Thymus (tissue), 11 donors: ENCODE data around the gene CYBRD1. TPM values are rescaled to one million over a fixed set of nuclear protein-coding genes. Genes with fewer than 3 reads are reported as not detected.

Experiments
- DNase-seq, 9 donors: peaks; one replicate each; pipeline ENCODE4 v3.0.0-alpha.2; 2013; ENCODE audit warnings: low spot score in 9 of 9, low read depth in 6 of 9, missing footprints in 1 of 9
- H3K27ac ChIP-seq, 2 donors: one replicate each; pipeline ENCODE4 v1.5.1; 2013; ENCODE audit warnings: control low read depth in 1 of 2, low read depth in 1 of 2, low read length in 1 of 2, mild to moderate bottlenecking in 1 of 2, moderate library complexity in 1 of 2
- H3K27me3 ChIP-seq, 2 donors: one replicate each; pipeline ENCODE4 v1.5.1; 2013; ENCODE audit warnings: low read length in 1 of 2; ENCODE audit not compliant: control insufficient read depth in 2 of 2, insufficient read depth in 1 of 2
- H3K36me3 ChIP-seq, 2 donors: one replicate each; pipeline ENCODE4 v1.5.1; 2013; ENCODE audit warnings: low read length in 1 of 2, mild to moderate bottlenecking in 1 of 2, moderate library complexity in 1 of 2; ENCODE audit not compliant: control insufficient read depth in 2 of 2, insufficient read depth in 2 of 2
- H3K4me1 ChIP-seq, 2 donors: one replicate each; pipeline ENCODE4 v1.5.1; 2013; ENCODE audit warnings: low read length in 2 of 2; ENCODE audit not compliant: control insufficient read depth in 2 of 2, insufficient read depth in 2 of 2
- H3K4me3 ChIP-seq, 2 donors: one replicate each; pipeline ENCODE4 v1.5.1; 2013; ENCODE audit warnings: low read length in 2 of 2, control low read depth in 1 of 2, mild to moderate bottlenecking in 1 of 2
- H3K9me3 ChIP-seq, 2 donors: one replicate each; pipeline ENCODE4 v1.5.1; 2013; ENCODE audit warnings: low read length in 1 of 2, mild to moderate bottlenecking in 1 of 2; ENCODE audit not compliant: control insufficient read depth in 2 of 2, insufficient read depth in 1 of 2
- WGBS: extraction: QIAGEN DNeasy Blood & Tissue Kit; methylation state at CpG from one replicate; pipeline ENCODE4 v1.1.7; 2013; 5-methylcytosine and 5-hydroxymethylcytosine counted together
- polyA plus RNA-seq: library from polyadenylated mRNA; stranded (reverse); fragments of 200-250 nt; gene quantifications from one replicate; pipeline ENCODE4 v1.2.3, GENCODE V29; 2013
- total RNA-seq: library from RNA; stranded (reverse); fragments of 120-200 nt; gene quantifications from one replicate; pipeline ENCODE4 v1.2.4, GENCODE V29; 2013
- donor health status: healthy.

Gene CYBRD1
- total and polyA plus RNA-seq, 2 donors: 14.9 to 80.7 TPM

GRCh38 chr2:171574149-171574795, 52.0 kb downstream of the CYBRD1 start:
- Histone ChIP-seq H3K27me3 (no peaks in the 10 kb centered on the region), H3K27ac (no peak overlapping the region), H3K4me1 (no peaks in the 10 kb centered on the region), H3K9me3 (no peaks in the 10 kb centered on the region), H3K36me3 (no peaks in the 10 kb centered on the region), H3K4me3 (no peak overlapping the region)
- 37% methylated on average over 21 of the region's 21 CpGs for WGBS
- DNase-seq: peak; percentile 32 to 83 (median 60)

GRCh38 chr2:171575606-171576005, 53.3 kb downstream of the CYBRD1 start:
- H3K4me1 ChIP-seq: no peaks in the 10 kb centered on the region
- no peak overlapping the region for H3K27ac ChIP-seq
- H3K27me3 ChIP-seq: no peaks in the 10 kb centered on the region
- no peaks in the 10 kb centered on the region for H3K36me3 ChIP-seq
- no peak overlapping the region for H3K4me3 ChIP-seq
- 80% methylated on average over 5 of the region's 5 CpGs for WGBS
- no peak for DNase-seq
- no peaks in the 10 kb centered on the region for H3K9me3 ChIP-seq

- no peaks in the 10 kb centered on the region for H3K36me3 ChIP-seq
- WGBS: 95% methylated on average over 4 of the region's 4 CpGs
Measured at GRCh38 chr2:171578127-171578803, 56.0 kb downstream of the CYBRD1 start.

GRCh38 chr2:171579481-171579880, 57.2 kb downstream of the CYBRD1 start:
- DNase-seq: no peak
- H3K27ac ChIP-seq: no peak overlapping the region
- no peaks in the 10 kb centered on the region for H3K36me3 ChIP-seq
- no peaks in the 10 kb centered on the region for H3K9me3 ChIP-seq
- WGBS: 96% methylated on average over 1 of the region's 1 CpG
- no peaks in the 10 kb centered on the region for H3K27me3 ChIP-seq
- H3K4me1 ChIP-seq: no peaks in the 10 kb centered on the region
- no peak overlapping the region for H3K4me3 ChIP-seq

More at GRCh38 chr2:171578127-171578803, 56.0 kb downstream of the CYBRD1 start:
- Histone ChIP-seq H3K9me3 (no peaks in the 10 kb centered on the region), H3K4me3 (no peak overlapping the region), H3K27me3 (no peaks in the 10 kb centered on the region), H3K27ac (no peak overlapping the region), H3K4me1 (no peaks in the 10 kb centered on the region)
- DNase-seq: no peak

GRCh38 chr2:171583566-171583965, 61.3 kb downstream of the CYBRD1 start:
- no peaks in the 10 kb centered on the region for H3K9me3 ChIP-seq
- DNase-seq: no peak
- no peaks in the 10 kb centered on the region for H3K36me3 ChIP-seq
- no peak overlapping the region for H3K27ac ChIP-seq
- H3K27me3 ChIP-seq: no peaks in the 10 kb centered on the region
- H3K4me3 ChIP-seq: no peak overlapping the region
- 98% methylated on average over 1 of the region's 1 CpG for WGBS
- H3K4me1 ChIP-seq: no peaks in the 10 kb centered on the region

- DNase-seq: no peak
- WGBS: 95% methylated on average over 1 of the region's 1 CpG
Measured at GRCh38 chr2:171584001-171584400, 61.7 kb downstream of the CYBRD1 start.

GRCh38 chr2:171587132-171587531, 64.9 kb downstream of the CYBRD1 start:
- peaks cover 0 to 4% of the 10 kb centered on the region in 2 donors for H3K9me3 ChIP-seq
- H3K36me3 ChIP-seq: no peaks in the 10 kb centered on the region
- WGBS: 95% methylated on average over 4 of the region's 4 CpGs
- no peak overlapping the region for H3K27ac ChIP-seq
- no peak for DNase-seq
- no peaks in the 10 kb centered on the region for H3K27me3 ChIP-seq
- no peaks in the 10 kb centered on the region for H3K4me1 ChIP-seq
- H3K4me3 ChIP-seq: no peak overlapping the region

More at GRCh38 chr2:171584001-171584400, 61.7 kb downstream of the CYBRD1 start:
- Histone ChIP-seq H3K4me3 (no peak overlapping the region), H3K36me3 (no peaks in the 10 kb centered on the region), H3K9me3 (no peaks in the 10 kb centered on the region), H3K27me3 (no peaks in the 10 kb centered on the region), H3K27ac (no peak overlapping the region), H3K4me1 (no peaks in the 10 kb centered on the region)

GRCh38 chr2:171587567-171587966, 65.3 kb downstream of the CYBRD1 start:
- DNase-seq: no peak
- 99% methylated on average over 4 of the region's 4 CpGs for WGBS
- Histone ChIP-seq H3K27ac (no peak overlapping the region), H3K4me3 (no peak overlapping the region), H3K9me3 (peaks cover 0 to 4% of the 10 kb centered on the region in 2 donors), H3K36me3 (no peaks in the 10 kb centered on the region), H3K27me3 (no peaks in the 10 kb centered on the region), H3K4me1 (no peaks in the 10 kb centered on the region)

- H3K27ac ChIP-seq: no peak overlapping the region
- WGBS: 98% methylated on average over 1 of the region's 1 CpG
- no peak overlapping the region for H3K4me3 ChIP-seq
- no peaks in the 10 kb centered on the region for H3K4me1 ChIP-seq
- no peak for DNase-seq
- H3K27me3 ChIP-seq: no peaks in the 10 kb centered on the region
- H3K36me3 ChIP-seq: no peaks in the 10 kb centered on the region
- H3K9me3 ChIP-seq: peaks cover 0 to 4% of the 10 kb centered on the region in 2 donors
Measured at GRCh38 chr2:171590116-171590515, 67.8 kb downstream of the CYBRD1 start.
